Activated CD4-positive, alpha-beta T cell treated with anti-CD3 and anti-CD28 coated beads, Interleukin-2, amount 50 U/mL, for 4 hours (primary cell): ENCODE data around the gene RTP3.

Experiments
- DNase-seq, 2 experiments: peaks; one replicate each; pipeline ENCODE4 v3.0.0-alpha.2; 2020

RTP3 gene

DNA sequence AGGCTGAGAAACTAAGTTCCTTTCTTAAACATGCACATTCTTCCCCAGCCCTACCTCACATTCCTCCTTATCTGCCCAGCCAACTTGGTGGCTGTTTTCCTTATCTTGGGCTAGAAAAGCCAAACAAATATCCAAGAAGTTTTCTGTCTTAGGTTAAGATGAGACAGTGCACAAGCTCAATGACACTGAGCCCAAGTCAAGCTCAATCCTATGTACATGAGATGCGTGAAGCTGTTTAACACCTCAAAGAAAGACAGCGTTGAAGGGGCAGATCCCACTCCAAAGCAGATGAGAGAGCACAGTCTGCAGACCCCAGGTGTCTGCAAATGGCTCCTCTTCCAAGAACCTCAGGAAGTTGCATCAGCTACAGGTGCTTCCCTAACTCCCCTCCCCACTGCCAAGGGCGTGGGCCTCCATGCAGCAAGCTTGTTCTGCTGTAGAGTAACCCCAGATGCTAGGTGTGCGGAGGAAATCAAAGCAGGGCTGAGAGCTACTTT is 51.7 kb downstream of the RTP3 start:
- no peak for DNase-seq

DNA sequence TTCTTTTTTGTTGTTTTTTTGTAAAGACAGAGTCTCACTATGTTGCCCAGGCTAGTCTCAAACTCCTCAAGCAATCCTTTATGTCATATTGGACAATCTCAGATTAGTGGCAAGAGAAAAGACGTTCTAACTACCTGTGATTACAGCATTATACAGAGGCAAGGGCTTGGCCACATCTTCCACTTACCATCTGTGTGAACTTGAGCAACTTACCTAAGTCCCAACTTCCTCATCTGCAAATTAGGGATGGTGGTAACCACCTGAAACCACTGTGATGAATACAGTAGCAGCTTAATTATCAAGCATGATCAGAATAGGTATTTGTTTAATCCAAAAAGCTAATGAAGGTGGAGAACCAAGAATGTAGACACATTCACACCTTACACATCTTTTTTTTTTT is 52.2 kb downstream of the RTP3 start:
- DNase-seq, result no peak
